WTC11 (cell line): ENCODE data around the gene FAM110C. TPM values are rescaled to one million over a fixed set of nuclear protein-coding genes. Genes with fewer than 3 reads are reported as not detected.

Experiments
- ATAC-seq: fragments of 200-7000 bp; cut with Tn5 transposase; 2 replicates; pipeline ENCODE4 v1.10.0; 2021; ENCODE audit warnings: mild to moderate bottlenecking, moderate library complexity
- CTCF ChIA-PET: fragments of 300-600 bp; sonication (Branson Sonifier 250); formaldehyde crosslinking; loops from one replicate; lab custom pipeline; 2021; ENCODE audit warnings: antibody characterized with exemption; lab: Charles Lee
- POLR2A ChIA-PET: fragments of 350-600 bp; sonication (Branson Sonifier 250); formaldehyde crosslinking; loops from one replicate; lab custom pipeline; 2021; ENCODE audit warnings: antibody characterized with exemption; lab: Charles Lee
- DNase-seq: peaks from one replicate; pipeline ENCODE4 v3.0.0; 2021; ENCODE audit warnings: low spot score
- H3K27ac Mint-ChIP-seq: 2 replicates; pipeline ENCODE4 v1.8.0; 2021; ENCODE audit warnings: mixed read lengths
- H3K27me3 Mint-ChIP-seq: 2 replicates; pipeline ENCODE4 v1.8.0; 2021; ENCODE audit warnings: low read depth, mild to moderate bottlenecking, moderate library complexity, mixed read lengths
- H3K36me3 Mint-ChIP-seq: 2 replicates; pipeline ENCODE4 v1.8.0; 2021; ENCODE audit warnings: mixed read lengths
- H3K4me1 Mint-ChIP-seq: 2 replicates; pipeline ENCODE4 v1.8.0; 2022; ENCODE audit warnings: mixed read lengths
- H3K4me3 Mint-ChIP-seq: 2 replicates; pipeline ENCODE4 v1.8.0; 2021; ENCODE audit warnings: mild to moderate bottlenecking, moderate library complexity, mixed read lengths
- H3K9me3 Mint-ChIP-seq: 2 replicates; pipeline ENCODE4 v1.8.0; 2021; ENCODE audit warnings: mixed read lengths
- ARID4B ChIP-seq: sonication (generic); formaldehyde crosslinking; IDR thresholded peaks from 2 replicates; pipeline ENCODE4 v1.8.0; 2023; ENCODE audit warnings: missing genetic modification reagents, mild to moderate bottlenecking, borderline replicate concordance
- CDX4 ChIP-seq: fragments of 250-450 bp; sonication (Bioruptor Pico); IDR thresholded peaks from 2 replicates; pipeline ENCODE4 v1.9.0; 2021; ENCODE audit warnings: moderate library complexity, mild to moderate bottlenecking, inconsistent platforms, borderline replicate concordance
- CREM ChIP-seq: sonication (generic); formaldehyde crosslinking; IDR thresholded peaks from 2 replicates; pipeline ENCODE4 v1.8.1; 2022; ENCODE audit warnings: mild to moderate bottlenecking, missing genetic modification reagents, moderate library complexity
- ESRRA ChIP-seq: sonication (generic); formaldehyde crosslinking; IDR thresholded peaks from 2 replicates; pipeline ENCODE4 v1.8.1; 2022; ENCODE audit warnings: mild to moderate bottlenecking, missing genetic modification reagents, borderline replicate concordance
- ETV6 ChIP-seq: sonication (generic); formaldehyde crosslinking; IDR thresholded peaks from 2 replicates; pipeline ENCODE4 v1.8.1; 2022; ENCODE audit warnings: mild to moderate bottlenecking, missing genetic modification reagents
- FOXK1 ChIP-seq: sonication (generic); formaldehyde crosslinking; IDR thresholded peaks from 2 replicates; pipeline ENCODE4 v1.8.0; 2022; ENCODE audit warnings: mild to moderate bottlenecking, moderate library complexity, missing genetic modification reagents
- GRHL2 ChIP-seq: fragments of 250-450 bp; sonication (Bioruptor Pico); IDR thresholded peaks from 2 replicates; pipeline ENCODE4 v1.8.0; 2022; ENCODE audit warnings: mild to moderate bottlenecking, moderate library complexity; ENCODE audit not compliant: insufficient replicate concordance, severe bottlenecking
- HMGXB4 ChIP-seq: sonication (generic); formaldehyde crosslinking; IDR thresholded peaks from 2 replicates; pipeline ENCODE4 v1.8.1; 2023; ENCODE audit warnings: mild to moderate bottlenecking, moderate library complexity, missing genetic modification reagents
- KAT7 ChIP-seq: sonication (generic); formaldehyde crosslinking; IDR thresholded peaks from 2 replicates; pipeline ENCODE4 v1.8.1; 2023; ENCODE audit warnings: missing genetic modification reagents, mild to moderate bottlenecking, borderline replicate concordance
- NFATC4 ChIP-seq: fragments of 250-450 bp; sonication (Bioruptor Pico); IDR thresholded peaks from 2 replicates; pipeline ENCODE4 v1.9.0; 2021; ENCODE audit warnings: mild to moderate bottlenecking
- NR1H2 ChIP-seq: sonication (generic); formaldehyde crosslinking; IDR thresholded peaks from 2 replicates; pipeline ENCODE4 v1.9.0; 2021; ENCODE audit warnings: mild to moderate bottlenecking, moderate library complexity, missing genetic modification reagents
- TEAD4 ChIP-seq: sonication (generic); formaldehyde crosslinking; IDR thresholded peaks from 2 replicates; pipeline ENCODE4 v1.8.0; 2022; ENCODE audit warnings: mild to moderate bottlenecking, missing genetic modification reagents
- USF1 ChIP-seq: sonication (generic); formaldehyde crosslinking; IDR thresholded peaks from 2 replicates; pipeline ENCODE4 v1.8.0; 2022; ENCODE audit warnings: mild to moderate bottlenecking, missing genetic modification reagents
- ZNF219 ChIP-seq: sonication (generic); formaldehyde crosslinking; IDR thresholded peaks from 2 replicates; pipeline ENCODE4 v1.8.0; 2023; ENCODE audit warnings: missing genetic modification reagents, mild to moderate bottlenecking, borderline replicate concordance
- ZNF317 ChIP-seq: sonication (generic); formaldehyde crosslinking; IDR thresholded peaks from 2 replicates; pipeline ENCODE4 v1.8.1; 2023; ENCODE audit warnings: low read depth, mild to moderate bottlenecking, moderate library complexity, missing genetic modification reagents, borderline replicate concordance
- total RNA-seq: library from RNA; stranded (reverse); gene quantifications from 3 replicates; pipeline ENCODE4 v1.2.3, GENCODE V29; 2021

Gene FAM110C
- total RNA-seq, 1 experiment from 2014 or later = 6.1 TPM

- TF ChIP-seq ARID4B (CRISPR knock-in tag) (no peak), FOXK1 (CRISPR knock-in tag) (no peak)
Observed at GRCh38 chr2:90645-91312, 44.5 kb upstream of the FAM110C start (continued).

GRCh38 chr2:85761-86160 lies 39.5 kb upstream of the FAM110C start:
- Mint-ChIP-seq H3K27me3 (no peaks in the 10 kb centered on the region), H3K36me3 (no peaks in the 10 kb centered on the region), H3K4me3 (no peak overlapping the region), H3K4me1 (peaks cover 20% of the 10 kb centered on the region), H3K9me3 (no peaks in the 10 kb centered on the region), H3K27ac (no peak overlapping the region)
- TF ChIP-seq TEAD4 (CRISPR knock-in tag) (no peak), ZNF317 (CRISPR knock-in tag) (no peak), CREM (no peak)
- POLR2A ChIA-PET = no interaction called here
- DNase-seq (no peak), ATAC-seq (no peak)
- CTCF ChIA-PET = no interaction called here

- CTCF ChIA-PET = interaction anchor here (1.3 kb wide), 2 partner anchors 58 to 72 kb away, joined by 3 to 4 read pairs; no protein-coding TSS in a partner anchor
- H3K4me1 Mint-ChIP-seq = peaks cover 36% of the 10 kb centered on the region
- H3K4me3 Mint-ChIP-seq = no peak overlapping the region
- no peaks in the 10 kb centered on the region for H3K36me3 Mint-ChIP-seq
- no peak overlapping the region for H3K27ac Mint-ChIP-seq
- no peak for TF ChIP-seq ETV6
- TF ChIP-seq NR1H2 (CRISPR knock-in tag) = no peak
- TF ChIP-seq CDX4 (CRISPR knock-in tag) = no peak
- H3K27me3 Mint-ChIP-seq = no peaks in the 10 kb centered on the region
- DNase-seq (no peak), ATAC-seq (no peak)
- no peaks in the 10 kb centered on the region for H3K9me3 Mint-ChIP-seq
- POLR2A ChIA-PET = no interaction called here
Observed at GRCh38 chr2:84121-84520, 37.8 kb upstream of the FAM110C start.

GRCh38 chr2:80971-81736 lies 34.8 kb upstream of the FAM110C start:
- TF ChIP-seq GRHL2 (no peak), NFATC4 (CRISPR knock-in tag) (no peak), KAT7 (CRISPR knock-in tag) (no peak), USF1 (CRISPR knock-in tag) (no peak), ZNF219 (no peak), CREM (no peak), HMGXB4 (CRISPR knock-in tag) (no peak), ESRRA (no peak)
- ATAC-seq (no peak), DNase-seq (no peak)

More at GRCh38 chr2:80971-81736, 34.8 kb upstream of the FAM110C start:
- Mint-ChIP-seq H3K27ac (no peak overlapping the region), H3K27me3 (no peaks in the 10 kb centered on the region; the same call in 1 of the 2 replicates), H3K4me1 (peaks cover 36% of the 10 kb centered on the region), H3K36me3 (no peaks in the 10 kb centered on the region; the same call in 1 of the 2 replicates), H3K4me3 (no peak overlapping the region), H3K9me3 (peaks cover 10% of the 10 kb centered on the region; the same call in 1 of the 2 replicates)
- ChIA-PET CTCF (interaction anchor here (1.0 to 1.9 kb wide), 4 partner anchors 12 to 152 kb away, joined by 3 to 8 read pairs (median 3); no protein-coding TSS in a partner anchor), POLR2A (no interaction called here)
